NCI-H510A treated with DMSO at 0.1 percent for 48 hours (cell line): ENCODE data around the gene RAB3A.
A peak's percentile ranks its signal among the peaks of the same experiment; 100 is the strongest.

Experiments used
- DNase-seq: peaks from one replicate; lab custom pipeline; 2025; lab: John Stamatoyannopoulos, UW

RAB3A gene

GRCh38 chr19:18197306-18197705 is 6.5 kb downstream of the RAB3A start:
- no peak for DNase-seq

- DNase-seq = no peak
These were observed 7.4 kb downstream of the RAB3A start for GRCh38 chr19:18196511-18196845.

- DNase-seq = no peak
These were observed 9.1 kb downstream of the RAB3A start for GRCh38 chr19:18194554-18195238.

- DNase-seq = no peak
These were observed 9.7 kb downstream of the RAB3A start for GRCh38 chr19:18194181-18194530.

- no peak for DNase-seq
These were observed 10.3 kb downstream of the RAB3A start for GRCh38 chr19:18193388-18194180.

- peak; percentile 99 for DNase-seq
These were observed 11.0 kb downstream of the RAB3A start, which contains the start of gene MPV17L2 for GRCh38 chr19:18192673-18193387. MPV17L2 (plus strand) TSS chr19:18193218; CDS start chr19:18193282, 64 bp downstream.

GRCh38 chr19:18191640-18192062 is 12.2 kb downstream of the RAB3A start:
- DNase-seq = no peak

- no peak for DNase-seq
These were observed 13.6 kb downstream of the RAB3A start for GRCh38 chr19:18190278-18190677.

GRCh38 chr19:18185538-18185937 is 18.3 kb downstream of the RAB3A start:
- DNase-seq = no peak

GRCh38 chr19:18183529-18183928 is 20.3 kb downstream of the RAB3A start:
- DNase-seq = no peak

GRCh38 chr19:18179957-18180356 is 23.9 kb downstream of the RAB3A start:
- DNase-seq = no peak

- DNase-seq = no peak
These were observed 27.2 kb downstream of the RAB3A start for GRCh38 chr19:18176367-18177310.

- DNase-seq = no peak
These were observed 28.9 kb downstream of the RAB3A start for GRCh38 chr19:18174983-18175382.

GRCh38 chr19:18173572-18174288 is 30.1 kb downstream of the RAB3A start, which contains the start of gene IFI30:
IFI30 (plus strand) TSS chr19:18173813; CDS start chr19:18173842, 29 bp downstream.
- DNase-seq = peak; percentile 79

- DNase-seq = no peak
These were observed 30.7 kb downstream of the RAB3A start for GRCh38 chr19:18173054-18173571.

- no peak for DNase-seq
These were observed 31.4 kb downstream of the RAB3A start for GRCh38 chr19:18172331-18173053.

- no peak for DNase-seq
These were observed 32.1 kb downstream of the RAB3A start for GRCh38 chr19:18171605-18172327.

- DNase-seq = no peak
These were observed 33.1 kb downstream of the RAB3A start for GRCh38 chr19:18170714-18171255.
